ENCODE measurements around the gene TSPAN17. TPM values are rescaled to one million over a fixed set of nuclear protein-coding genes. Genes with fewer than 3 reads are reported as not detected.
"Not testable (repeated sequence)": the region's sequence is repeated elsewhere in the genome, so short reads cannot be mapped to it uniquely, and the experiment has no call there.

Gene TSPAN17
- 14.6 TPM for total RNA-seq

- Histone ChIP-seq H3K4me3 (ENCODE audit: low read length in 3 of 3) (peak within 1 kb of the TSS; percentile 83 to 88 (median 84)), H3K36me3 (ENCODE audit: control insufficient read depth in 3 of 3, insufficient read depth in 3 of 3, low read length in 3 of 3) (peaks cover 0 to under 1% (median 0%) of the 10 kb centered on the region in 3 donors), H3K9me3 (ENCODE audit: control insufficient read depth in 3 of 3, low read length in 3 of 3) (no peaks in the 10 kb centered on the region), H3K27me3 (ENCODE audit: control insufficient read depth in 3 of 3, insufficient read depth in 3 of 3, low read length in 3 of 3) (no peaks in the 10 kb centered on the region), H3K9ac (ENCODE audit: low read depth in 1 of 3, low read length in 3 of 3) (peak within 1 kb of the TSS; percentile 81 to 91 (median 88)), H3K4me1 (ENCODE audit: control insufficient read depth in 3 of 3, insufficient read depth in 3 of 3, low read length in 3 of 3) (peaks cover 17 to 27% (median 19%) of the 10 kb centered on the region in 3 donors), H3K27ac (ENCODE audit: low read depth, low read length) (peak within 1 kb of the TSS; percentile 66)
Measured at GRCh38 chr5:176647030-176647842, at the start of gene TSPAN17. Gene TSPAN17 (plus strand): TSS chr5:176647484. CDS start chr5:176647616, 132 bp downstream.

GRCh38 chr5:176599749-176600430 lies 47.4 kb upstream of the TSPAN17 start:
- H3K27me3 ChIP-seq (ENCODE audit: control insufficient read depth in 3 of 3, insufficient read depth in 3 of 3, low read length in 3 of 3), result peaks cover 14 to 25% (median 24%) of the 10 kb centered on the region in 3 donors
- not testable (repeated sequence) for H3K27ac ChIP-seq (ENCODE audit: low read depth, low read length); H3K4me3 ChIP-seq (ENCODE audit: low read length in 3 of 3); H3K9ac ChIP-seq (ENCODE audit: low read depth in 1 of 3, low read length in 3 of 3); H3K9me3 ChIP-seq (ENCODE audit: control insufficient read depth in 3 of 3, low read length in 3 of 3); H3K4me1 ChIP-seq (ENCODE audit: control insufficient read depth in 3 of 3, insufficient read depth in 3 of 3, low read length in 3 of 3); H3K36me3 ChIP-seq (ENCODE audit: control insufficient read depth in 3 of 3, insufficient read depth in 3 of 3, low read length in 3 of 3)

- H3K9ac ChIP-seq (ENCODE audit: low read depth in 1 of 3, low read length in 3 of 3), result no peak overlapping the region
- no peak overlapping the region for H3K27ac ChIP-seq (ENCODE audit: low read depth, low read length)
- no peak overlapping the region for H3K4me3 ChIP-seq (ENCODE audit: low read length in 3 of 3)
- H3K27me3 ChIP-seq (ENCODE audit: control insufficient read depth in 3 of 3, insufficient read depth in 3 of 3, low read length in 3 of 3), result peaks cover 9 to 17% (median 9%) of the 10 kb centered on the region in 3 donors
- H3K9me3 ChIP-seq (ENCODE audit: control insufficient read depth in 3 of 3, low read length in 3 of 3), result no peaks in the 10 kb centered on the region
- no peaks in the 10 kb centered on the region for H3K4me1 ChIP-seq (ENCODE audit: control insufficient read depth in 3 of 3, insufficient read depth in 3 of 3, low read length in 3 of 3)
- no peaks in the 10 kb centered on the region for H3K36me3 ChIP-seq (ENCODE audit: control insufficient read depth in 3 of 3, insufficient read depth in 3 of 3, low read length in 3 of 3)
Measured at GRCh38 chr5:176601901-176602482, 45.3 kb upstream of the TSPAN17 start.

GRCh38 chr5:176603091-176603490 lies 44.2 kb upstream of the TSPAN17 start:
- no peak overlapping the region for H3K27ac ChIP-seq (ENCODE audit: low read depth, low read length)

GRCh38 chr5:176606032-176606431 lies 41.3 kb upstream of the TSPAN17 start:
- Histone ChIP-seq H3K36me3 (ENCODE audit: control insufficient read depth in 3 of 3, insufficient read depth in 3 of 3, low read length in 3 of 3) (no peaks in the 10 kb centered on the region), H3K9ac (ENCODE audit: low read depth in 1 of 3, low read length in 3 of 3) (no peak overlapping the region), H3K4me1 (ENCODE audit: control insufficient read depth in 3 of 3, insufficient read depth in 3 of 3, low read length in 3 of 3) (peaks cover 4 to 7% (median 5%) of the 10 kb centered on the region in 3 donors), H3K27ac (ENCODE audit: low read depth, low read length) (no peak overlapping the region), H3K27me3 (ENCODE audit: control insufficient read depth in 3 of 3, insufficient read depth in 3 of 3, low read length in 3 of 3) (peaks cover 8 to 14% (median 13%) of the 10 kb centered on the region in 3 donors), H3K9me3 (ENCODE audit: control insufficient read depth in 3 of 3, low read length in 3 of 3) (no peaks in the 10 kb centered on the region), H3K4me3 (ENCODE audit: low read length in 3 of 3) (no peak overlapping the region)

More at GRCh38 chr5:176603091-176603490, 44.2 kb upstream of the TSPAN17 start:
- H3K27me3 ChIP-seq (ENCODE audit: control insufficient read depth in 3 of 3, insufficient read depth in 3 of 3, low read length in 3 of 3), result peaks cover 5 to 8% (median 7%) of the 10 kb centered on the region in 3 donors
- no peaks in the 10 kb centered on the region for H3K9me3 ChIP-seq (ENCODE audit: control insufficient read depth in 3 of 3, low read length in 3 of 3)
- H3K36me3 ChIP-seq (ENCODE audit: control insufficient read depth in 3 of 3, insufficient read depth in 3 of 3, low read length in 3 of 3), result no peaks in the 10 kb centered on the region
- H3K4me1 ChIP-seq (ENCODE audit: control insufficient read depth in 3 of 3, insufficient read depth in 3 of 3, low read length in 3 of 3), result no peaks in the 10 kb centered on the region
- no peak overlapping the region for H3K9ac ChIP-seq (ENCODE audit: low read depth in 1 of 3, low read length in 3 of 3)
- no peak overlapping the region for H3K4me3 ChIP-seq (ENCODE audit: low read length in 3 of 3)

- Histone ChIP-seq H3K9me3 (ENCODE audit: control insufficient read depth in 3 of 3, low read length in 3 of 3) (no peaks in the 10 kb centered on the region), H3K27ac (ENCODE audit: low read depth, low read length) (no peak overlapping the region), H3K27me3 (ENCODE audit: control insufficient read depth in 3 of 3, insufficient read depth in 3 of 3, low read length in 3 of 3) (peaks cover 8 to 17% (median 14%) of the 10 kb centered on the region in 3 donors), H3K9ac (ENCODE audit: low read depth in 1 of 3, low read length in 3 of 3) (no peak overlapping the region), H3K4me1 (ENCODE audit: control insufficient read depth in 3 of 3, insufficient read depth in 3 of 3, low read length in 3 of 3) (peaks cover 4 to 7% (median 5%) of the 10 kb centered on the region in 3 donors), H3K36me3 (ENCODE audit: control insufficient read depth in 3 of 3, insufficient read depth in 3 of 3, low read length in 3 of 3) (no peaks in the 10 kb centered on the region), H3K4me3 (ENCODE audit: low read length in 3 of 3) (no peak overlapping the region)
Measured at GRCh38 chr5:176606875-176607274, 40.4 kb upstream of the TSPAN17 start.

- Histone ChIP-seq H3K27ac (ENCODE audit: low read depth, low read length) (no peak overlapping the region), H3K4me1 (ENCODE audit: control insufficient read depth in 3 of 3, insufficient read depth in 3 of 3, low read length in 3 of 3) (peaks cover 4 to 7% (median 5%) of the 10 kb centered on the region in 3 donors), H3K4me3 (ENCODE audit: low read length in 3 of 3) (no peak overlapping the region), H3K9ac (ENCODE audit: low read depth in 1 of 3, low read length in 3 of 3) (no peak overlapping the region), H3K9me3 (ENCODE audit: control insufficient read depth in 3 of 3, low read length in 3 of 3) (no peaks in the 10 kb centered on the region), H3K27me3 (ENCODE audit: control insufficient read depth in 3 of 3, insufficient read depth in 3 of 3, low read length in 3 of 3) (peaks cover 6 to 27% (median 25%) of the 10 kb centered on the region in 3 donors), H3K36me3 (ENCODE audit: control insufficient read depth in 3 of 3, insufficient read depth in 3 of 3, low read length in 3 of 3) (no peaks in the 10 kb centered on the region)
Measured at GRCh38 chr5:176608142-176608705, 39.1 kb upstream of the TSPAN17 start.

- no peaks in the 10 kb centered on the region for H3K9me3 ChIP-seq (ENCODE audit: control insufficient read depth in 3 of 3, low read length in 3 of 3)
- H3K4me3 ChIP-seq (ENCODE audit: low read length in 3 of 3), result peak overlapping the region in 2 of 3 donors; percentile 45 to 52
- peaks cover 5 to 31% (median 29%) of the 10 kb centered on the region in 3 donors for H3K27me3 ChIP-seq (ENCODE audit: control insufficient read depth in 3 of 3, insufficient read depth in 3 of 3, low read length in 3 of 3)
- H3K36me3 ChIP-seq (ENCODE audit: control insufficient read depth in 3 of 3, insufficient read depth in 3 of 3, low read length in 3 of 3), result no peaks in the 10 kb centered on the region
- no peak overlapping the region for H3K27ac ChIP-seq (ENCODE audit: low read depth, low read length)
- H3K4me1 ChIP-seq (ENCODE audit: control insufficient read depth in 3 of 3, insufficient read depth in 3 of 3, low read length in 3 of 3), result peaks cover 4 to 7% (median 5%) of the 10 kb centered on the region in 3 donors
- H3K9ac ChIP-seq (ENCODE audit: low read depth in 1 of 3, low read length in 3 of 3), result no peak overlapping the region
Measured at GRCh38 chr5:176608937-176609723, 38.2 kb upstream of the TSPAN17 start.
